Activated naive CD8-positive, alpha-beta T cell treated with anti-CD3 and anti-CD28 coated beads, Interleukin-2, amount 10 ng/mL, durations not matched to agents 7 days and 5 days (primary cell): ENCODE data around the gene TMEM185A. TPM values are rescaled to one million over a fixed set of nuclear protein-coding genes. Genes with fewer than 3 reads are reported as not detected.
"Not testable (repeated sequence)": the region's sequence is repeated elsewhere in the genome, so short reads cannot be mapped to it uniquely, and the experiment has no call there.

Experiments used
- ATAC-seq: fragments of 150-1000 bp; cut with Tn5 transposase; one replicate; pipeline ENCODE4 v1.10.0; 2021; ENCODE audit warnings: low read depth, moderate library complexity
- POLR2A ChIA-PET: fragments of 350-600 bp; sonication (Branson Sonifier 250); formaldehyde crosslinking; loops from one replicate; lab custom pipeline; 2021; ENCODE audit warnings: antibody characterized with exemption; lab: Charles Lee
- DNase-seq: peaks from one replicate; pipeline ENCODE4 v3.0.0; 2021
- H3K27ac Mint-ChIP-seq: one replicate; pipeline ENCODE4 v1.8.0; 2022; ENCODE audit warnings: mild to moderate bottlenecking, mixed read lengths
- H3K27me3 Mint-ChIP-seq: one replicate; pipeline ENCODE4 v1.8.0; 2022; ENCODE audit warnings: mild to moderate bottlenecking, moderate library complexity, mixed read lengths
- H3K36me3 Mint-ChIP-seq: one replicate; pipeline ENCODE4 v1.8.0; 2021; ENCODE audit warnings: mild to moderate bottlenecking, mixed read lengths
- H3K4me1 Mint-ChIP-seq: one replicate; pipeline ENCODE4 v1.8.0; 2021; ENCODE audit warnings: mixed read lengths
- H3K4me3 Mint-ChIP-seq: one replicate; pipeline ENCODE4 v1.8.0; 2022; ENCODE audit warnings: mild to moderate bottlenecking, moderate library complexity, mixed read lengths
- H3K9me3 Mint-ChIP-seq: one replicate; pipeline ENCODE4 v1.8.0; 2021; ENCODE audit warnings: mixed read lengths
- total RNA-seq, 2 experiments: library from RNA; stranded (reverse); gene quantifications; one replicate each; pipeline ENCODE4 v1.2.3, GENCODE V29; 2021

TMEM185A gene
- total RNA-seq, 2 experiments from 2014 or later, result 23.6 to 28.7 TPM

DNA sequence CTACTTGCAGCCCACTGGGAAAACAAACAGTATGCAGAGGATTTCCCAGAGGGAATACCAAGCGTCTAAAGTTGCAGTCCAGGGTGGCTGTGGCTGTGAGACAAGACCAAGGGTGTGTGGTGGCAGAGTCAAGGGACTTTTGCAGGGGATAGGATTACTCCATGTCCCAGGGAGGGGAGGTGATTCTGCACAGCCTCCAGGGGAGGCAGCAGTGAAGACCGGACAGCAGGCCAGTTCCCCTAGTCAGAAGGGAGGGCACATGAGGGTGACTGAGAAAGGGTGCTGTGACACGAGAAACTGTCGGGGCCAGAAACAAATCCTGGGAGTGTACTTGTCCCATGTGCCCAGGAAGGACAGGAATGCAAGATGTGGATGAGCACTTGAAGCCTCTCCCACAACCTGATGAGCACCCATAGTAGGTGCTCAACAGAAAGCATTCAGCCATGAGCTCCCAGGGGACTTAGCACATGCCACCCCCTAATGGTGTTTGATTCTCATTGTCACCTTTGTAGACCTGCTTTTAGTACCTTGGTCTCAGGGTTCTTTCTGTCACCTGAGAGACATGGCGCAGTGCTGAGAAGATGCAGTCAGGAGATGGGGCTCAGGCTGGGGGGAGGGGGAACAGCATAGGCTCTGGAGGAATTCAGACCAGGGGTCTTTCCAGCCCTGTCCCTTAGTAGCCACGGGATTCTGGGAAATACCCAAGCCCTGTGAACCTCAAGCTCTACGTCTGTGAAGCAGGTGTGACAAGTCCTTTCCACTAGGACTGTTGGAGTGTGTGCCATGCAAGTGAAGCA, 63.8 kb downstream of the TMEM185A start:
- POLR2A ChIA-PET, result no interaction called here
- DNase-seq (no peak), ATAC-seq (no peak)
- peaks cover 5% of the 10 kb centered on the region for H3K27me3 Mint-ChIP-seq
- H3K36me3 Mint-ChIP-seq, result no peaks in the 10 kb centered on the region
- no peak overlapping the region for H3K4me3 Mint-ChIP-seq
- no peak overlapping the region for H3K27ac Mint-ChIP-seq
- H3K4me1 Mint-ChIP-seq, result peaks cover 3% of the 10 kb centered on the region
- H3K9me3 Mint-ChIP-seq, result no peaks in the 10 kb centered on the region

DNA sequence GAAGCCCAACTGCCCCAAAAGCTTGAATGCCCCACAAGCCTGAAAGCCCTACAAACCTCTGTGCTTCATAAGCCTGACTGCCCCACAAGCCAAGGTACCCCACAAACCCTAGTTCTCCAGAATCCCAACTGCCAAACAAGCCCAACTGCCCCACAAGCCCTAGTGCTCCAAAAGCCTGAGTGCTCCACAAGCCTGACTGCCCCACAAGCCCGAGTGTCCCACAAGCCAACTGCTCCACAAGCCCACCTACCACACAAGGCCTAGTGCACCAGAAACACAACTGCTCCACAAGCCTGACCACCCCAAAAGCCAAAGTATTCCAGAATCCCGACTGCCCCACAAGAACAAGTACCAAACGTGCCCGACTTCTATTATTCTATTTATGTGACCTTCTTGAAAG, 68.2 kb downstream of the TMEM185A start:
- ATAC-seq, result no peak

DNA sequence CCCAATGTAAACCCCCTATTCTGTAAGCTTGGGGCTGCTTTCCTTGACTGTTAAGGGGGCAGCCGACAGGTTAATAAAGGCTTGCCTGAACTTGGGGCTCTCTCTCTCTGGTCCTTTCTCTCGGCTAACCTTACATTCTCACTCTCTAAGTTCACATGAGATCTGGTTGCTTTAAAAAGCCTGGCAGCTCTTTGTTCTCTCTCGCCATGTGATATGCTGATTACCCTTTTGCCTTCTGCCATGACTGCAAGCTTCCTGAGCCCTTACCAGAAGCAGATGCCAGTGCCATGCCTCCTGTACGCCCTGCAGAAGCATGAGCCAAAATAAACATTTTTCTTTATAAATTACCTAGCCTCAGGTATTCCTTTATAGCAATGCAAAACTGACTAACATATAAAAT, 76.3 kb downstream of the TMEM185A start:
- H3K27me3 Mint-ChIP-seq, ATAC-seq, POLR2A ChIA-PET, H3K27ac Mint-ChIP-seq, H3K9me3 Mint-ChIP-seq, H3K4me1 Mint-ChIP-seq, DNase-seq, H3K36me3 Mint-ChIP-seq, H3K4me3 Mint-ChIP-seq: not testable (repeated sequence)

More for the DNA sequence above, 68.2 kb downstream of the TMEM185A start:
- DNase-seq, result no peak
- Mint-ChIP-seq H3K27me3 (peaks cover 5% of the 10 kb centered on the region), H3K4me3 (no peak overlapping the region), H3K4me1 (no peaks in the 10 kb centered on the region), H3K36me3 (no peaks in the 10 kb centered on the region), H3K27ac (no peak overlapping the region), H3K9me3 (no peaks in the 10 kb centered on the region)
- POLR2A ChIA-PET, result no interaction called here

DNA sequence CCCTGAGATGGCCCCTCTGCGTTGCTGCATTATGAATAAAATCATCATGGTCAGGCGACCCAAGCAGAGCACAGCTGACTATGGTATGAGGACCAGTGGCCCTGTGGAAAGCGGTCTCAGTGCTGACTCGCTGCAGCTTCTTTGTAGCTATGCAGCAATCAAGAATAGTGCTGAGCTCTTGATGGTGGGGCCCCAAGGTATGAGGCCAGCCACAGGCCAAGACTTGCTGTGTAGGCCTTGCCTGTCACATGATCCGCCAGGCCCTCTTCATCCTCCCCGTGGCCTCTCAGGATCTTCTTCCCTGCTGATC, 79.7 kb downstream of the TMEM185A start:
- DNase-seq, H3K4me1 Mint-ChIP-seq, POLR2A ChIA-PET, H3K27me3 Mint-ChIP-seq, H3K9me3 Mint-ChIP-seq, H3K27ac Mint-ChIP-seq, H3K4me3 Mint-ChIP-seq, H3K36me3 Mint-ChIP-seq, ATAC-seq: not testable (repeated sequence)

DNA sequence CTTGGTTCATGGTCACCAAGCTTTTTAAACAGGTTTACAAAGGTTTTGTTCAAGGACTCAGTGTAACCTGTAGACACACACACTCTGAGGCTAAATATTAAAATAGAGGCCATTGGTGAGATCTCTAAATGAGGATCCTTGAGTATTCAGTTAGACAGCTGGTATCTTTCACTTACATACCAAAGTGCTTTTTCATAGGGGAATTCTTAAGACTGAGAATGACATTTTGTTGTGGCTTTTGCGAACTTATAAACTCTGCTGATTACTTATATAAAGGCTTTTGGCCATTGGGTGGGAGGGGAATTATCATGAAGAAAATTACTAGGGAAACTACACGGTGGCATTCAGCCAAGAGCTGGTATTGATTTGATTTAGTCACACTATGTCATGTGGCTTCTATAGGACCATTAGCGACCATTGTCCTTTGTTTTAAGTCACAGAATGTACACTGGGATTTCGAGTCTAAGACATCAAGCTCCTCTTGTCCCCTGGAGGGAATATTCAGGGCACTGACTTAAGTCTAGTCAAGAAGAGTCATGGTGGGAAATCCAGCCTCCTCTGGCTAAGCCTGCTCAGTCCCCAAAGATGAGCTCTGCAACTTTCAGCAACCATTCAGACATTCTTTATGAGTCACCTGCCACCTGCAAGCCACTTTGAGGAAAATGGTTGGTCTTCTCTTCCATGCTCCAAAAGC, 80.2 kb downstream of the TMEM185A start:
- DNase-seq, ATAC-seq, H3K9me3 Mint-ChIP-seq, H3K36me3 Mint-ChIP-seq, H3K27ac Mint-ChIP-seq, H3K27me3 Mint-ChIP-seq, H3K4me3 Mint-ChIP-seq, POLR2A ChIA-PET, H3K4me1 Mint-ChIP-seq: not testable (repeated sequence)

DNA sequence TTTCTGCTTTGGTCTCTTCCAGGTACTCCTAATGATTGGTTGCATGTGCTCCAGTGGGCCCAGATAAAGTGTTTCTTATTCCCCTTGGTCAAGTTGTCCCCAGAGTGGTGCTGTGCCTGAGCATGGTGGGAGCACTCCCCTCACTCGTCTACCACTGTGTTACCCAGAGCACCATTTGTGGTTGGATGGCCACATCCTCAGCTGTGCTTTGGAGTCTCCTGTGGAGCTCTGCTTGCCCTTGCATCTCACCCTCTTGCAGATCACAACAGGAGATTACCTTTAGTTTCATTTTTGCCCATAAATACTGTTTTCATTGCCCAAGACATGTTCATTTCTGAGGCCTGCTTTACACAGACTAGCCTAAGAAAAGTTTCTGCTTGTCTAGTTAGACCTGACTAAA, 81.1 kb downstream of the TMEM185A start:
- H3K4me3 Mint-ChIP-seq, H3K4me1 Mint-ChIP-seq, H3K36me3 Mint-ChIP-seq, POLR2A ChIA-PET, H3K27me3 Mint-ChIP-seq, H3K9me3 Mint-ChIP-seq: not testable (repeated sequence)
- H3K27ac Mint-ChIP-seq, result peak overlapping the region; percentile 74
- DNase-seq, result peak; percentile 47
- peak; percentile 92 for ATAC-seq

DNA sequence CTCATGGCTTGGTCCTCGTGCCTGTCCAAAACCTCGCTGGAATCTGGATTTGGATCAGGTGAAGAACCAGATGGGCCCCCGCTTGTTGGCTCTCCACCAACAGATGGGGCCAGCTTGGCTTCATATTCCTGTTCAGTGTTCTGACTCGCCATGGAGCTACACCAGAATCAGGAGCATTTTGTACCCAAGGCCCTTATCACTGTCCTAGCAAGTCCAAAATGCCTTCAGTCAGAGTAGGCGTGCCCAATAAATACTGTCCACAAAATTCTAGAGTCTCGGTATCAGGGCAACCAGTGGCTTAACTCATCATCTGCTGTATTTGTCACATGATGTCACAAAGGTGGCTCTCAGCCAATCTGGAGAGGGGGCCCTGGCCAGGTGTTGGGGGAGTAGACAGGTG, 81.9 kb downstream of the TMEM185A start, which contains the start of gene HSFX3:
Gene HSFX3 (minus strand): TSS at position 224 of the 400 bp plus-strand sequence. CDS start 72 bp downstream, at position 152.
- H3K27ac Mint-ChIP-seq, result peak within 1 kb of the TSS; percentile 74
- DNase-seq, POLR2A ChIA-PET, H3K4me3 Mint-ChIP-seq, H3K9me3 Mint-ChIP-seq, H3K4me1 Mint-ChIP-seq, H3K36me3 Mint-ChIP-seq, ATAC-seq, H3K27me3 Mint-ChIP-seq: not testable (repeated sequence)

DNA sequence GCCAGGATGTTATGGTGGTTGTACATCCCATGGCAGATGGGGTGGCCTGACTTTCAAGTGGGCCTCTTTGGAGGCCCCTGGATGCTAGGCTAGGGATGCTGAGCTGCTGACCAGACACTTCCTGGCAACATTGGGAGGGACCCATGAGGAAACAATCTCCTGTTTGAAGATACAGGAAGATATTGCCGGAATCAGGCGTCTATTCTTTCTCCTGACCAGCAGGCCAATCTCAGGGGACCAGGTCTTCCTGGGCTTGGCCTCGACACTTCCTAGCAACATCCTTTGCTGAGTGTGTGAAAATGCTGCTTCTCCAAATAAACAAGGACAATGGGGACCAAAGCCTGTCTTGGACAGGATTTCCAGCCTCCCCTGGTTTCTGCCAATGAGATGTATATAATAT, 83.8 kb downstream of the TMEM185A start:
- H3K36me3 Mint-ChIP-seq, H3K27me3 Mint-ChIP-seq, H3K9me3 Mint-ChIP-seq, POLR2A ChIA-PET, ATAC-seq, H3K4me3 Mint-ChIP-seq, H3K27ac Mint-ChIP-seq, DNase-seq, H3K4me1 Mint-ChIP-seq: not testable (repeated sequence)

DNA sequence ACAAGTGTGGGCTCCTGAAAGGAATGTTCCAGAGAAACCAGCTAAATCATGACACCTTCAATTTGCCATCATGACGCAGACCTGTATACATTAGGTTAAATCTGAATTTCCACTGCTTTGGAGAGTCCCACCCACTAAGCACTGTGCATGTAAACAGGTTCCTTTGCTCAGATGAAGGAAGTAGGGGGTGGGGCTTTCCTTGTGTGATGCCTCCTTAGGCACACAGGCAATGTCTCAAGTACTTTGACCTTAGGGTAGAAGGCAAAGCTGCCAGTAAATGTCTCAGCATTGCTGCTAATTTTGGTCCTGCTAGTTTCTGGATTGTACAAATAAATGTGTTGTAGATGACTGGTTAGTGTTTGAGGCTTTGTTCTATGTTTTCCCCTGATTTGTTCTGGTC, 84.6 kb downstream of the TMEM185A start:
- H3K36me3 Mint-ChIP-seq, DNase-seq, H3K27me3 Mint-ChIP-seq, POLR2A ChIA-PET, H3K4me3 Mint-ChIP-seq, H3K27ac Mint-ChIP-seq, H3K9me3 Mint-ChIP-seq, H3K4me1 Mint-ChIP-seq, ATAC-seq: not testable (repeated sequence)

Other genes with a start within 250 kb of the TMEM185A start
- gene IDS, start 126.5 kb downstream of the TMEM185A start, total RNA-seq, result 100 to 1,000 TPM; 108 to 109 TPM
- 10 to 100 TPM; 25.7 to 30.1 TPM for gene EOLA1, start 90.8 kb downstream of the TMEM185A start, total RNA-seq
- not detected for gene HSFX3, start 81.9 kb downstream of the TMEM185A start, total RNA-seq
- not detected for gene MAGEA9B, start 44.3 kb downstream of the TMEM185A start, total RNA-seq
- under 1 TPM in 1 of 2 experiments, not detected in 1; 0.28 TPM for gene HSFX2, start 36.5 kb downstream of the TMEM185A start, total RNA-seq
- not detected for gene MAGEA11, start 80.3 kb upstream of the TMEM185A start, total RNA-seq
- gene HSFX1, start 142.3 kb upstream of the TMEM185A start, total RNA-seq, result 1 to 10 TPM in 1 of 2 experiments, under 1 TPM in 1; 0.86 to 1.4 TPM
- not detected for gene MAGEA9, start 150.1 kb upstream of the TMEM185A start, total RNA-seq
- gene MAGEA8, start 249.4 kb upstream of the TMEM185A start, total RNA-seq, result not detected